ENCODE data around the gene SHC4. TPM values are rescaled to one million over a fixed set of nuclear protein-coding genes. Genes with fewer than 3 reads are reported as not detected.

The SHC4 gene, protein sequence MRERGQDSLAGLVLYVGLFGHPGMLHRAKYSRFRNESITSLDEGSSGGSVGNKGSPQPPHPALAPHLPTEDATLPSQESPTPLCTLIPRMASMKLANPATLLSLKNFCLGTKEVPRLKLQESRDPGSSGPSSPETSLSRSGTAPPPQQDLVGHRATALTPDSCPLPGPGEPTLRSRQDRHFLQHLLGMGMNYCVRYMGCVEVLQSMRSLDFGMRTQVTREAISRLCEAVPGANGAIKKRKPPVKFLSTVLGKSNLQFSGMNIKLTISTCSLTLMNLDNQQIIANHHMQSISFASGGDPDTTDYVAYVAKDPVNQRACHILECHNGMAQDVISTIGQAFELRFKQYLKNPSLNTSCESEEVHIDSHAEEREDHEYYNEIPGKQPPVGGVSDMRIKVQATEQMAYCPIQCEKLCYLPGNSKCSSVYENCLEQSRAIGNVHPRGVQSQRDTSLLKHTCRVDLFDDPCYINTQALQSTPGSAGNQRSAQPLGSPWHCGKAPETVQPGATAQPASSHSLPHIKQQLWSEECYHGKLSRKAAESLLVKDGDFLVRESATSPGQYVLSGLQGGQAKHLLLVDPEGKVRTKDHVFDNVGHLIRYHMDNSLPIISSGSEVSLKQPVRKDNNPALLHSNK
- total RNA-seq, result 0.65 and 0.96 TPM in 2 replicates

DNA sequence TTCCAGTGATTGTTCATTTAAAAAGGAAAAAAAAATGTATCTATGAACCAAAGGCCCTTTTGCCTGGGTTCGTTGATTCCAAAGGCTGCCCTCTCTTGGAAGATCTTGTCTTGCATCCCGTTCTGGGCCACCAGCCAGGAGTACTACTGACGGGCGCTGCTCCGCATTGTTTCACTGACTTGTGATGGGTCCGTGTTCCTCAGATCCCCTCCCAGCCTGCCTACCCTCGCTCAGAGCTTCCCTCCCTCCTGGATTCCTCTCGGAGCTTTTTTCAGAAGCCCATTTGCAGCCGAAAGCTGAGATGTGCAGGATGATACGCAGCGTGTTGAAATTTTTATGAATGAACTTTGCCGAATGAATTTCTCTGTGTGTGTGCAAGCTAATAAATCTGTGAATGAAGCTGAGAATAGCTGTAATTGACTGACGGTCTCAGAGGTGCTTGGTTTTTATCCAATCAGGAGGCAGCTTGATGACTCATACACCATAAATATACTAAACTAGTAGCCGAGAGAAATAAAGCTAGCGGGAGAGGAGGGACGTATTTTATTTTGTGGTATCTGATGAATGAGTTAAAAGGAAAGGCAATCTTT is at the start of gene SHC4:
SHC4 (minus strand) TSS at position 396 of the 590 bp plus-strand sequence. CDS start 904 bp downstream, outside the sequence.

DNA sequence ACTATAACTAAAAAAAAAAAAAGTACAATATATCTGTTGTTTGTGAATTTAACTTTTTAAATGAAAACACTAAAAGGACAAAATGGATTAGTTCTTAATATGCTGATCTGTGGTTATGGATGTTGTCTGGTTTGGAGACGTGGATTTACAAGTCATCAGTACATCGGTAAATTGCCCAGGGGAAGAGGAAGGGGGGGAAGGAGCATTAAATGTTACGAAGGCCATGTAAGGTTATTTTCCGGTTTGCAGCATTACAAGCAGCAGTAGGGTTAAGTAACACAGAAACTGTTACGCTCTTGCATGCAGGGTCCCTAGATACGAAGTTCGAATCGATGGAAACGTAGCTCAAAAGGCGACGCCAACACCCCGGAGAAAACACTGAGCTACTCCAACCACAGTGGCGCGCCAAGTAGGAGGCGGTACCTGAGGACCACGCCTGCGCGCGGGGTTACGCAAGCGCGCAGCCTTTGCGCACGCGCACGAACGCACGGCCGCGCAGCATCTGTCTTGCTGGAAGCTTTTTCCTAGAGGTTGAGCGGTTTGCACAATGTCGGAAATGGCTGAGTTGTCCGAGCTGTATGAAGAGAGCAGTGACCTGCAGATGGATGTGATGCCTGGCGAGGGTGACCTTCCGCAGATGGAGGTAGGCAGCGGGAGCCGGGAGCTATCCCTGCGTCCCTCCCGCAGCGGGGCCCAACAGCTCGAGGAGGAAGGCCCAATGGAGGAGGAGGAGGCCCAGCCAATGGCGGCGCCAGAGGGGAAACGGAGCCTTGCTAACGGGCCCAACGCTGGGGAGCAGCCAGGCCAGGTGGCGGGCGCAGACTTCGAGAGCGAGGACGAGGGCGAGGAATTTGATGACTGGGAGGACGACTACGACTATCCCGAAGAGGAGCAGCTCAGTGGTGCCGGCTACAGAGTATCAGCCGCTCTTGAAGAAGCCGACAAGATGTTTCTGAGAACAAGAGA is 85.8 kb downstream of the SHC4 start, which contains the start of gene EID1:
EID1 (plus strand) TSS at position 505 of the 966 bp plus-strand sequence; CDS start at position 548, 43 bp downstream.

DNA sequence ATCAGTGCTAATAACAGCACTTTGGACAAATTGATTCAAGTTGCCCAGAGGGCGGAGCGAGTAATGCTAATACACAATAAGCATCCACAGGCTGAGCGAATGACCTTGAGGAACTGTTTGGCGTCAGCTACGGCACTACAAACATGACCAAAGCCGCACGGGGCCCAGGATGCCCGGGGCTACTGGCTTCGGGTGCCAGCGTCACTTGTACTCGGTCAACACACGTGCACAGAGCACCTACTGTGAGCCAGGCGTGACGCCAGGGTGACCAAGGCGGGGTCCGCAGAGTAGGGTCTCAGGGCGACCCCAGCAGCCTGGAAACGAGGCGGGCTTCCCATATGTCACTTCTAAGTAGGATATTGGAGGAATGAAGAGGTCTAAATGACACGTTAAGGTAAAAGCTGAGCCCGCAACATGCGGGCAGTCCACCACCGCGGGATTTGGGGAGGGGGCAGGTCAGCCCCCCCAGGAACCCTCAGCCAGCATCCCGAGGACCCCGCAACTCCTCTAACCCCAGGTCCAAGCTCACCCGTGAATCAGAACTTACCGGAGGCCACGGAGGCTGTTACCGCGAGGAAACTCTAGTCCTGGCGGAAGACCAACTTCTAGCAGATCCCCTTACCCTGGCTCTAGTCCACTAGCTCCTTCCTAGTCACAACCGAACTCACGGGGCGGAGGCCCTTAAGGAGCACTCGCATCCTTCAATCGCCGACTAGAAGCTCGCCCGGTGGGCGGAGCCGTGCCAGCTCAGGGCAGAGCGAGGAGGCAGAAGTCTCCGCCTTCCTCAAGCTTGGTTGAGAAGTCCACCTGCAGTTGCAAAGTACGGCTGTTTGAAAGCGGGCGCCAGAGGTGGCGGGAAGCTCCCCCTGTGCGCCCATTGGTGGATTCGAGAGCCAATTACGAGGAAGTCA is 153.1 kb downstream of the SHC4 start, which contains the start of gene CEP152:
CEP152 (minus strand) TSS at position 656 of the 911 bp plus-strand sequence. CDS start 5,420 bp downstream, outside the sequence.

Small RNA genes lying within 50 kb of the gene (small RNA-seq; reads per million reads assigned to genes)
- not detected for gene RF00019

Other genes with a start within 250 kb of the SHC4 start
- 3.9 and 7.6 TPM in 2 replicates for gene CEP152, start 152.8 kb downstream of the SHC4 start, total RNA-seq
- 219 and 242 TPM in 2 replicates for gene EID1, start 85.8 kb downstream of the SHC4 start, total RNA-seq
- 38.2 and 41.2 TPM in 2 replicates for gene SECISBP2L, start 82.5 kb upstream of the SHC4 start, total RNA-seq
- 66.0 and 82.3 TPM in 2 replicates for gene COPS2, start 191.7 kb upstream of the SHC4 start, total RNA-seq
- 39.2 and 45.9 TPM in 2 replicates for gene GALK2, start 206.3 kb upstream of the SHC4 start, total RNA-seq

Data from vein endothelial cell (primary cell).